Stimulated activated CD8-positive, alpha-beta memory T cell treated with anti-CD3 and anti-CD28 coated beads, Interleukin-7, amount 100 ng/mL, for 24 hours (primary cell): ENCODE results near the gene PSMA7.

Experiments
- DNase-seq: peaks from one replicate; pipeline ENCODE4 v3.0.0-alpha.2; 2020; ENCODE audit warnings: low read depth

The PSMA7 gene

DNA sequence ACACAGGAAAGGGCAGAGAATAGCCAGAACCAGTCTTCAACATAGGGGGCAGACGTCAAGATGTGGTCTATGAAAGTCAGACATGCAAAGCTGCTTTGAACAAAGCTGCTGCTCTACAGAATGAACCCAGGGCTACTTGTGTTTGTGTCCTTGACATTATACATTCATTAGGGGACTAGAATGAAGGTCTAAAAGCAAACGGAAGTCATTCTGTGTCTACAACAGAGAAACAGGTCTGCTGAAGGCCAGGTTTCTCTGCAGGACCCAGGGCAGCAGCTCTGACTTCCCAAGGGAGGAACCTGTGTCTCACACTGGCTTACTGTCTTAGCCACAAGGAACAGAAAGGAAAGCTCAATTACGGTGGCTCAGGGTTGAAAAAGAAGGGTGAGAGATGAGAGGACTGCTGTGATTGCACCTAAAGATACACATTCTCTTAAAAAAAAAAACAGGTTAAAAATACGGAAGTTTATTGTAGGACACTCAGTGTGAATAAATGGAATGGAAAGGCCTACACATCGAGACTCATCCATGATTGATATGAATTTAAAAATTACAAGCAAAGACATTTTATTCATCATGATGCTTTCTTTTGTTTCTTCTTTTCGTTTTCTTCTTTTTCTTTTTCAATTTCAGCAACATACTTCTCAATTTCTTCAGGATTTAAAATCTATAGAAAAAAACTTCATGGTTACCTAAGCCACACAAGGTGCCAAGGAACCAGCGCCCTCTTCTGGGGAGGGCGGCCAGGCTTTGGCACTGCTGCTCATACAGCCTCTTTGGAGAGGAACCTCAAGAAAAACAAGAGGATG lies 6.7 kb downstream of the PSMA7 start:
- no peak for DNase-seq

DNA sequence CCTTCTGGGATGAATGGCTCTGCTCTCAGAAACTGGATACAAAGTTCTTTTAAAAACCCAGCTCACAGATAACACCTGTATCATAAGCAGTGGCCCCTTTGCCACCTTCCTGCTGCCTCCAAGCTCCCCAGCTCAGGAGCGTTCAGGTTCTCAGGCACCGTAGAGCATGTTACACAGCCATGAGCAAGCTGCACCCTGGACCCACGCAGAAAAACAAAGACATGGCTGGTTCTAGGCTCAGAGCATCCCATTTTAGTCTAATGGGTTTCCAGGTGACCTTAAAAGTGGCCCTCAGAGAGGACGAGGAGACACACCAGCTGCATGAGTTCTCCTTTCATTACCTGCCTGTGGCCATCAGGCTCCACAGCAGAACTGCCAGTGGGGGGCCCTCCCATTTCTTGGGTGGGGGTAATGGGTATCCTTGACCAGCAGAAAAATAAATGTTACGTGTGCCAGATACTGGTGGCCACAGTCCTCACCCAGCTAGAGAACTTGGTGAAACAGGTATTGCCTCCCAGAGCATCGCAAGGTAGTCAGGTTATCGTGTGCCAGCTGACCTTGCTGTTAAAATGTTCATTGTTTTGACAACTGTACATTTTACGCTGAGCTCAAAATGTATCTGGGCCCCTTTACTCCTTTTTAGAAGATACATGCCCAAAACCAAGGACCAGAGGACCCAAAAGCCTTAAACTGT lies 7.5 kb downstream of the PSMA7 start:
- DNase-seq: no peak

DNA sequence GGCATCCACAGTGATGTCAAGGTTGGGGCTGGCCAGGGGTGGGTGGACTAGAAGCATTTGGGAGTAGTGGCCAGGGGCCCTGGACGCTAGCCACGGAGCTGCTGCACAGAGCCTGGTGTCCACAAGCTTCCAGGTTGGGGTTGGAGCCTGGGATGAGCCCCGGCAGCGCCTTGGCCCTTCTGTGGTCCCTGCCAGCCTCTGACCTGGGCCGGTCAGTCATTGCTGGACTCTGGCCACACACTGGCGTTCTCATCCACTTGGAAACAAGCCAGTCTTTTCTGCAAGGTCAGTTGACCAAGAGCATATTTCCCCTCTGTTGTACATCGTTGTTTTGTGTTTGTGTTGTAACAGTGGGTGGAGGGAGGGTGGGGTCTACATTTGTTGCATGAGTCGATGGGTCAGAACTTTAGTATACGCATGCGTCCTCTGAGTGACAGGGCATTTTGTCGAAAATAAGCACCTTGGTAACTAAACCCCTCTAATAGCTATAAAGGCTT lies 8.4 kb downstream of the PSMA7 start:
- DNase-seq: no peak

DNA sequence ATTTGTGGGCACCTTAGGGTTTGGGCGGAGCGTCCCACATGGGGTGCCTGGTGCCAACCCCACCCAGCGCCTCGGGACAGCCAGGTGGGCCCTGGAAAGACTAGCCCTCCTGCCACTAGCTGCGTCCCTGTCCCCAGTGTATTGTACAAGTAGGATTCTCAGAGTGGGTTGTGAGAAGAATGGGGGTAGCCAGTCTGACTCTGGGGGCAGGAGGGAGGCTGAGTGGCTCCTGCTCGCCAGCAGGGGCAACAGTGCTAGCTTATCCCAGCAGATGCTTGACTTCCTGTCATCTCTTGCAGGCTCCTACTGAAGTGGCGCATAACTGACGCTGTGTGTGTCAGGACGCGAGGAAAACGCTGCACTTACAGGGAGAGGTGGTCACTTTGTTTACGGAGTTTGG lies 9.3 kb downstream of the PSMA7 start:
- DNase-seq: no peak

DNA sequence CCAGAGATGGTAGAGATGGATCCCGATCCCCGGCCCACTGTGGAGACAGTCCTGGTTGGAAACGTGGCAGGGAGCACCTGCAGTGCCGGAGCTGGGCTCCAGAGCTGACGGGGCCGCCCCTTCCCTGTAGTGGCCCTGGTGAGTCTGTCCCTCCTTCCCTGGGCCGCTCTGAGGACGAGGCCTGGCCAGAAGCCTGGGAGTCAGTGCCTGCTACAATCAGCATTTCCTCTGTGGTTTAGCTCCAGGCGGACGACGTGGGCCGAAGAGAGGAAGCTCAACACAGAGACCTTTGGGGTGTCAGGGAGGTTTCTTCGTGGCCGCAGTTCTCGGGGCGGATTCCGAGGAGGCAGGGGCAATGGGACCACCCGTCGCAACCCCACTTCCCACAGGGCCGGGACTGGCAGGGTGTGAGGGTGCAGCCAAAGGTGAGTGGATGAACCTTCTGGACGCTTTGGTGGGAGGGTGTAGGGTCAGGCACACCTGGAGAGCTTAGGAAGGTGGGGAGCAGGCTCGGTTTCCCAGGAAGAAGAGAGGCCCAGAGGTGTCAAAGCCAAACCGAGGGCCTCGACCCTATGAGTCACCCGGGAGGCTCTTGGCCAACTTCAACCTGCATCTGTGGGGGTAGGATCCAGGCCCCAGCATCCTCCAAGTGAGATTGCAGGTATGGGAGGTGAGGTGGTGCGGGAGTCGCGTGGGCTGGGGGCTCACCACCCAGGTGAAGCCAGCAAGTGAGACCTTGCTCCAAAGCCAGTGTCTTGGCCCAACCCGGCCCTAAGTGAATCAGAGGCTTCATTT lies 9.9 kb downstream of the PSMA7 start:
- no peak for DNase-seq

DNA sequence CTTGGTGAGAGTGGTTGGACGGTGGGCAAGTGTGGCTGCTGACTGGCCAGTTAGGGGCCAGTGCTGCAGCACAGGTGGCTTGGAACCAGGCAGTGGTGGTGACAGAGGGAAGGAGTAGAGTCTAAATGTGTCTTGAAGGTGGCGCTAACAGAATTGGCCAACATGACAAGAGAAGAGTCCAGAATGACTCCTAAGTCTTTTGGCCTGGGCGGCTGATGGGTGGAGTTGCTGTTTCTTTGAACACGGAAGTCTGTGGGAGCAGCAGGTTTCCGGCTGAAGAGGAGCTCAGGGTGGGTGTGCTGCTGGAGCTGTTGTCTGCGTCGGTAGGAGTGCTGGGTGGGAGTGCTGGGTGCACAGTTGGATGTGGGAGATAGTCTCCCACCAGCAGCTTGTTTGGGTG lies 10.8 kb downstream of the PSMA7 start:
- DNase-seq: no peak

DNA sequence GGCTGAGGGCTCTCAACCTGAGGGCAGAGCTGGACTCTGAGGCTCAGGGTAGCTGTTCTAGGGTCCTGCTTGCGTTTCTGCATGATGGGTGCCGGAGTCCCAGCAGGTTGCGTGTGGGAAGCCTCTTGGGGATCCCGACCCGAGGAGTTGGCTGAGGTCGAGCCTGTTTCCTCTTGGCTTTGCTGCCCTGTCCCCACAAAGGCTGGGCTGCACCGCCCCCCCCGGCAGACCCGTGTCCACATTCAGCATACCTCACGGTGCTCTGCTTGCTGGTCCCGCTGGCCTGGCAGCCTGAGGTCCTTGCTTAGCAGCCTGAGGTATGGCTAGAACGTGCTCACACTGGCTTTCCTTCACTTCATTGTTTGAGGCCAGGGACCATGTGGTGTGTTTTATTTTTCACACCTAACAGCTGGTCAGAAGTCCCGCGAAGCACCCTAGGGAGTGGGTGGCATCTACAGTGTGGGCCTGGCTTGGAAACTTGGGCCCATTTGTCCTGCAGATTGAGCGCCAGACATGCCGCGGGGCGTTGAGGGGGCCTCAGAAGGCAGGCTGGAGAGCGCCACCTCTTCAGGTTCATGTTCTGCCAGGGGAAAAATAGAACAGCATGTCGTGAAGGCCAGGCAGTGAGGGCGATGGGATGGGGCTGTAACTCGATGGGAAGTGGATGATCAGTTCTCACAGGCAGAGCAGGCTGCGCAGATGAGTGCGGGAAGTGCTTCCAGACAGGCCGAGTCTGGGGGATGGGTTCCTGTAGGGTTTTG lies 11.5 kb downstream of the PSMA7 start:
- no peak for DNase-seq

DNA sequence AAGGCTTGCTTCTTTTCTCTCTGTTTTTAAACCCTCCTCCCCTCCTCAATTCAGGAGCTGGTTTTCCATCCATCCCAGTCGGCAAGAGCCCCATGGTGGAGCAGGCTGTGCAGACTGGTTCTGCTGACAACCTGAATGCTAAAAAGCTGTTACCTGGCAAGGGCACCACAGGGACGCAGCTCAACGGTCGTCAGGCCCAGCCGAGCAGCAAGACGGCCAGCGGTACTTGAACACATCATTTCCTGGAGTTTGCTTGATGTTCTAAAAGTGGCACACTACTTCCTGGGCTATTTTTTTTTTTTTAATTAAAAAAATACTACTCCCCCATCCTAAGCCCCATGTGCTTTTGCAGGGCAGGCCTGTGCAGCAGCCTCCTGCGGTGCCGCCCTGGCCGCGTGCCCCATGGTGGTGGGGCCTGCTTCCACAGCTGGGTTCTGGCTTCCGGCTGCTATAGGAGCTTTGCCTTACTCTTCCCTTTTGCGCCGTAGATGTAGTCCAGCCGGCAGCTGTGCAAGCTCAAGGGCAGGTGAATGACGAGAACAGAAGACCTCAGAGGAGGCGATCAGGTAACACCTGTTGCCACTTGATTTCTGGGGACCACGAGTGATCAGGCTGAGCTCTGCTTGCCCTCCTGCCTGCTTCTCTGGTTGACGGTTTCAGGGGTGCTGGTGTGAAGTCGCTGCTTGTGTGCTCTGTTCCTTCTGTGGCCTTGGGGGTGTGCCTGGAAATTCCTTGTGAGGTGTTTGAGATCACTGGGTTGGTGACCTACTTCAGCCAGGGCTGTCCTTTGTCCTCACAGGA lies 13.3 kb downstream of the PSMA7 start:
- no peak for DNase-seq

DNA sequence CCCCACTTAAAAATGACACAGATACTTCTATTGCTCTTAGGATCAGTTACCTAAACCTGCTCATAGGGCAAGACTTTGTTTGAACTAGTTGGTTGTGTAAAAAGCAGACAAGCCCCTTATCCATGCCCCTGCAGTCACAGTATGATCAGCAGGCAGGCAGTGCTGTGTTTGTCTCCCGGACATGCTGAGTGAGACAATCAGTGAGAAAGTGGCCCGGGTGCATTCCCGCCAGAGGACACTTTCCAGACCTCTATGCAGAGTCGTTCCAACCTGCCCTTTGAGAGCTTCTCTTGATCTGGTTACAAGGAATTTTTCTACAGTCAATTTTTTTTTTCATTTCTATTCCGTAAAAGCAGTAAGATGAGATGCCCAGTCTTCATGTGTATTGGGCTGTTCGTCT lies 14.7 kb downstream of the PSMA7 start:
- no peak for DNase-seq

DNA sequence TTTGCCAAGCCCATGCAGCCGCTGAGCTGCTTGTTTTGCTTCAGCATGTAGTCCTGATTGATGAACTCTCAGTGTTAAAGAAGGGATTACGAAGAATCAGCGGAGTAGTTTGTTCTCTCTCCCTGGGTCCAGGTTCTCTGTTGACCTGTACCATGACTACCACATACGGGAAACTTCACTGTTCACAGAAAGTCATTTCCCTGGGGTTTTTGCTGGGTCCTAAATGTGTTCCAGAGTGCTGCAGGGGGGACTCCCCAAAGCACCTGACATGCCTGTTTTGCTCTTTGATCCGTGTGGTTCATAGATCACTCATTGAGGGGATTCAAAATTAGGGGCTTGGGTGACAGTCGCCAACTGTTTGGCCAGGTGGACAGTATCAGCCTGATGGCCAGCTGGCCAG lies 15.4 kb downstream of the PSMA7 start:
- DNase-seq: no peak

DNA sequence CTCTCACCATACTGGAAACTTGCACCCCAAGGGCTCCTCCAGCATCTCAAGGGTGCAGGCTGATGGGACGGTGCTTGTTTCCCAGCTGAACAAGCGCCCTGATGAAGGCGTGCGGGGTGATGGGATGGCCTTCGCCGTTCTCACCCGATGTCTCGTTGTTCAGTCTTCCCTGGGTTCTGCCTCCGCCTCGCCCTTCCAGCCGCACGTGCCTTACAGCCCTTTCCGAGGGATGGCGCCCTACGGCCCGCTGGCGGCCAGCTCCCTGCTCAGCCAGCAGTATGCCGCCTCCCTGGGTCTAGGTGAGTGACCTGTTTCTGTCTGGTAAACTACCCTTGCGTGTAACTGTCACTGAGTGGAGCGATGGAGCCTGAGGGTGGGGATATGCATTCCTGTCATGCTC lies 17.1 kb downstream of the PSMA7 start:
- DNase-seq: no peak

DNA sequence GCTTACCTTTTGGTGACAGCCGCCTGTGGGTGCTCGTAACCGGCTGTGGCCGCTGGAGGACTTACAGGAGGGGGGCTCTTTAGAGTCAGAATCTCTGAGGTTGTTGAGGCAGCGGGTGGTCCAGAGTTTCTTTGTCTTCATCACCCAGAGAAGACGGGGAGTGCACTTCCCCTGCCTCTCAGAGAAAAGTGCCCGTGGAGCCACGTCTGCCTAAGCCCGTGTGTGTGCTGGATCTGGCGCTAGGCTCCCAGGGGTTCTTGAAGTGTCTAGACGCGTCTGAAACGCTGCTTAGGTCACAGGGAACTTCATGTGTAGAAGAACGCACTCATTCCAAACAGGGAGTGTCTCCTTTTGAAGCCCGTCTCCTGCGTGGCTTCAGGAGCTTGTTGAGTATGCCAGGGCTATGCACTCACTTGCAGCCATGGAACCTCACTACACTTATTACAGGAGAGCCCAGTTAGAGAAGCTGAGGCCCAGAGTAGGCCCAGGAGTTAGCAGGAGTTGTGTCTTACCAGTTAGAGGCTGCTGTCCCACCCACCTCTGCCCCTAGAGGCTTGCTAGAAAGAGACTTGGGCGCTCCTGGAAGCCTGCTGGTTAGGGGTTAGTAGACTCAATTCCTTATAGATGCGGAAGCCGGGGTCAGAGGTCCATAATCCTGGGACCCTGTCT lies 19.6 kb downstream of the PSMA7 start:
- DNase-seq: no peak

DNA sequence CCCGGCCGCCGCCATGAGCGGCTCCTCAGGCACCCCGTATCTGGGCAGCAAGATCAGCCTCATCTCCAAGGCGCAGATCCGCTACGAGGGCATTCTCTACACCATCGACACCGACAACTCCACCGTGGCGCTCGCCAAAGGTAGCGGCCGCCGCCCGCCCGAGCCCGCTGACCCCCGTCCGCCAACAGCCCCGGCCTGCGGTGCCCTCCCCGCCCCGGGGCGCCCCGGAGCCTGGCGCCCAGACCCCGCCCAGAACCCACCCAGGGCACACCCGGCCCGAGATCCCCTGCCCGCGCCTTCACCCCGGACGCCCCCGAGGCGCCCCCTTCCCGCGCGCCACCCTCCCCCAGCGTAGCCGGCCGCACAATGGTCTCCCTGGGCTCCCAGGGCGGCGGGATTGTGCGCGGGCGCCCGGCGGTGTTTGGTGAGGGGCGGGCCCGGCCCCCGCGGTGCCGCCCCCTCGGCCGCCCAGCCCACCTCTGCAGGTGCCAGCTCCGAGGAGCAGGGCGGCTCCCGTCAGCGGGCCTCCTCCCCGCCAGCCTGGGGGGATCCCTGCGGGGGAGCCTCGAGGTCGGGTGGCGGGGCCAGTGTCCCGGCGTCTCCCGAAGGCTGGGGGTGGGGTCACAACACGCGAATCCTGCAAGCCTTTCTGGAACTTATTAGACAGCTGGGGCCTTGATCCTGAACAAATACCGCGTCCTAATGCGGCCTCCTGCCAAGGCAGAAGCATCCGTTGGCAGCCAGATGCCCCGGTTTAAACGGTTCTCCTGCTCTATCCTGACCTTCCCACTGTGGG lies 20.3 kb downstream of the PSMA7 start:
- DNase-seq: no peak

DNA sequence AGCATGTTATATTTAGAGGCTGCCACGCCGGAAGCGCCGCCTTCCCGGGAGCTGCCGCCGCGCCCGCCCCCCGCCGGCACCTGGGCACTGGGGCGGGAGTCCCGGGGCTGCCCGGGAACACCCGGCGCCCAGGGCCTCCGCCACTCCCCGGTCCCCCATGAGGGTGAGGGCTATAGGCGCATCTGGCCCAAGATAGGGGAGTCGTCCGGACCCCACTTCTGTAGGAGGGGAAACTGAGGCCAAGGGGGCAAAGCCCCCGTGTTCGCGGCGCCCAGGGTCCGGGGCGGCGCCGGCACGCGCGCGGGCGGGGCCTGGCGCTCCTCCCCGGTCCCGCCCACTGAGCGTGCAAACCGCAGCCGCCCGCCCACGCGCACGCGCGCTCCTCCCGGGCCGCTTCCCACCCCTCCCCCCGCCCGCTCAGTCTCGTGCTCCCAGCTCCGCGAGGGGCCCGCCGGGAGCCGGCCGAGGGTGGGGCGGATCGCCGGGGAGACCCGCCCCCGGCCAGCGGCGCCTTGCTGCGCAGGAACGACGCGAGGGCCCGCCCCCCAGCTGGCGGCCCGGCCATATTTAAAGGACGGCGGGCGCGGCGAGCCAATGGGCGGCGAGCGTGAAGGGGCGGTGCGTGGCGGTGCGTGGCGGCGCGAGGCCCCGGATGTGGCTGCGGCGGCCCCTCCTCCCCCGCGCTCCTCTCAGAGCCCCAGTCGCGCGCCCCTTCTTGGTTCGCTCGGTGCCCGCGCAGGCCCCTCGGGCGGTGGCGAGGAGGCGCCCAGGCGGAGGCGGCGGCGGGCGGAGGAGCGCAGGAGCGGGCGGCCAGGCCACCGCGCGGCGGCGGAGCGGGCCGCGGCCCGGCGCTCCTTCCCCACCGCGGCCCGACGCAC lies 21.2 kb downstream of the PSMA7 start, which contains the start of gene LSM14B:
LSM14B (plus strand) TSS at position 700 of the 878 bp plus-strand sequence. CDS start 192 bp downstream, outside the sequence.
- peak; percentile 93 for DNase-seq

DNA sequence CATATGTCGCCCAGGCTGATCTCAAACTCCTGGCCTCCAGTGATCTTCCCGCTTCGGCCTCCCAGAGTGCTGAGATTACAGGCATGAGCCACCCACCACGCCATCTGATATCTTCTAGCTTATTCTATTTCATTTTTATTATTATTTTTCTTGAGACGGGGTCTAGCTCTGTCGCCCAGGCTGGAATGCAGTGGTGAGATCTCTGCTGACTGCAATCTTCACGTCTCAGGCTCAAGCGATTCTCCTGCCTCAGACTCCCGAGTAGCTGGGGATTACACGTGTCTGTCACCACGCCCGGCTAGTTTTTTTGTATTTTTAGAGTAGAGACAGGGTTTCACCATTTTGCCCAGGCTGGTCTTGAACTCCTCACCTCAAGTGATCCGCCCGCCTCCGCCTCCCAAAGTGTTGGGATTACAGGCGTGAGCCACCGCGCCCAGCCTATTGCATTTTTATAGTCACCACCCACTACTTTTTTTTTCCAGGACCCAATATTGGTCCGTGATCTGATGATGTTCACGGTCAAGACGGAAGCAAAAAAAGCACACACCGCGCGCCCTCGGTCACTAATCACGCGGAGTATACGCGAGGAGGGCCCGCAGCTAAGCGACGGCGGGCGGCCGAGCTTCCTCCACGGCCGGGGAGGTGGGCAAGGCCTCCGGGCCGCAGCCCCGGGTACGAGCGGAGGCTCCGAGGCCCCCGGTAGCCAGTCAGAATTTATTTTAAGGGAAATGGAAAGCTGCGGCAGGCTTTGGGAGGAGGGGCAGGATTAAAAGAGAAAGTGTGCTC lies 22.0 kb downstream of the PSMA7 start:
- DNase-seq: no peak

DNA sequence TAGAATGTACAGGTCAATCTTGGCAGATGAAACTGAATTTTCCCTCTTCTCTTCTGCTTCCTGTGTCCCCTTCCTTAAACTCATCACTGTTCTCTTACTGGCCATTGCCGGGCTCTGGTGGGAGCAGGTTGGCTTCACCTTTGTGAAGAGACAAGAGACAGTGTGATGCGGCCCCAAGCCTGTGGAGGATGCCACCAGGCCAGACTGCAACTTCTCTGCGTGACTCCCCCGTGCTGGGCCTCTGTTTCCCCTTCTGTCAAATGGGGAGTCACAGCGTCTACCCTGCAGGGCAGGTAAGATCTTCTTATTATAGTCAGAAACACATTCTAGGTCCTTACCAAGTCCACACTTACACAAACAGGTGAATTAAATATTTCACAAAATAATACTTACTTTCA lies 22.8 kb downstream of the PSMA7 start:
- no peak for DNase-seq

DNA sequence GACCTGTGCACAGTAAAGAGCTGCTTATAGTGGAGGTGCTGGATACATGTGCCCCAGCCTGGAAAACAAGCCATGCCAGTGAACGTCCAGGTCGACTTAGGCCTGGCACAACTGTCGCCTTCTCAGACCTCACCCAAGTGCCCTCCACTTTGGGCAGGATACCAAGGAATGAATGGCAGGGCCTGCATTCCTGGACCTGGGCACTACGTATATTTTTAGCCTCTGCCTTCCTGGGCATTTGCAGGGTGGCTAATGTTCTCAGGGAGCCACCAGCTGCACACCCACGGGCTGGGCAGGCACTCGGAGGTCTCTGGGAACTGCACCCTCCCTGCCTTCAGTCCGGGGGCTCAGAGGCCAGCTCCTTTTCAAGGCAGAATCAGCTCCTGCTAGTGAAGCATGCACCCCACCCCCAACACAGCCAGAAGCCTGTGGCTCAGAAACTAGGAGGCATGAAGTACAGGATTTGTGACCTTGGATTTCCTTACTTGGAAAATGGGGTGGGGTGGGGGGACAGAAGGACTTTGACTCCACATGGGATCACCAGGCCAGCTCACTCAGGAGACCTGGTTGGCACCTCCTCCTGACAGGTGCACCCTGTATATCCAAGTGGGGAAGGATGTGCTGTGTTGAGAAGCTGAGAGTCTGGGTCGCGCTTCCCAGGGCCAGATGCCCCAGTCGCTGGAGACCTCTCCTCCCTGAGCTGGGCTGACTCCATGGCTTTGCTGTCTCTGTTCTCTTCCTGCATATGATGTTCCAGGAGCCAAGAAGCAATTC lies 23.4 kb downstream of the PSMA7 start:
- DNase-seq: no peak
